NOMO-1 treated with DMSO at 0.1 percent for 48 hours (cell line): ENCODE measurements around the gene HNRNPM.

ENCODE experiments used
- DNase-seq: peaks from one replicate; lab custom pipeline; 2025; ENCODE audit not compliant: unreplicated experiment; lab: John Stamatoyannopoulos, UW

HNRNPM gene

GRCh38 chr19:8485561-8486371, 41.0 kb downstream of the HNRNPM start:
- no peak for DNase-seq

GRCh38 chr19:8486661-8487136, 41.9 kb downstream of the HNRNPM start:
- DNase-seq = no peak

- DNase-seq = peak; percentile 97
These were observed 42.5 kb downstream of the HNRNPM start for GRCh38 chr19:8487137-8487851.

- DNase-seq = no peak
These were observed 43.6 kb downstream of the HNRNPM start for GRCh38 chr19:8488365-8488764.

GRCh38 chr19:8489561-8490394, 45.0 kb downstream of the HNRNPM start:
- DNase-seq = no peak

- DNase-seq = no peak
These were observed 45.6 kb downstream of the HNRNPM start for GRCh38 chr19:8490395-8490760.

GRCh38 chr19:8490873-8491272, 46.1 kb downstream of the HNRNPM start:
- DNase-seq = no peak

GRCh38 chr19:8491574-8491973, 46.8 kb downstream of the HNRNPM start:
- DNase-seq = no peak

- DNase-seq = peak; percentile 94
These were observed 49.4 kb downstream of the HNRNPM start for GRCh38 chr19:8494158-8494557.

GRCh38 chr19:8498295-8498694, 53.5 kb downstream of the HNRNPM start:
- DNase-seq = no peak

GRCh38 chr19:8499048-8499833, 54.5 kb downstream of the HNRNPM start:
- no peak for DNase-seq

GRCh38 chr19:8500158-8500557, 55.4 kb downstream of the HNRNPM start:
- DNase-seq = peak; percentile 86

GRCh38 chr19:8501516-8501915, 56.7 kb downstream of the HNRNPM start:
- DNase-seq = no peak

- no peak for DNase-seq
These were observed 57.2 kb downstream of the HNRNPM start for GRCh38 chr19:8501981-8502380.

- no peak for DNase-seq
These were observed 58.7 kb downstream of the HNRNPM start for GRCh38 chr19:8503510-8503909.

GRCh38 chr19:8504171-8504570, 59.4 kb downstream of the HNRNPM start:
- no peak for DNase-seq

- no peak for DNase-seq
These were observed 60.1 kb downstream of the HNRNPM start for GRCh38 chr19:8504919-8505318.

- peak; percentile 59 for DNase-seq
These were observed 61.1 kb downstream of the HNRNPM start for GRCh38 chr19:8505680-8506401.

GRCh38 chr19:8506402-8506957, 61.7 kb downstream of the HNRNPM start:
- DNase-seq = no peak
